ENCODE results near the gene CCDC82. TPM values are rescaled to one million over a fixed set of nuclear protein-coding genes. Genes with fewer than 3 reads are reported as not detected.

Gene CCDC82
- total RNA-seq, 2 donors from 2014 or later = 29.1 to 51.7 TPM

GRCh38 chr11:96330511-96330859, 59.2 kb downstream of the CCDC82 start:
- Mint-ChIP-seq H3K4me3 (peak overlapping the region; percentile 53), H3K4me1 (ENCODE audit: low read depth in 2 of 2) (peaks cover 43 to 44% of the 10 kb centered on the region in 2 donors), H3K27ac (peak overlapping the region; percentile 72 to 90), H3K27me3 (no peaks in the 10 kb centered on the region), H3K9me3 (no peaks in the 10 kb centered on the region), H3K36me3 (no peaks in the 10 kb centered on the region)
- ATAC-seq (no peak), DNase-seq (ENCODE audit: low spot score) (no peak)

GRCh38 chr11:96329855-96330510, 59.7 kb downstream of the CCDC82 start:
- H3K9me3 Mint-ChIP-seq = no peaks in the 10 kb centered on the region
- DNase-seq (ENCODE audit: low spot score) (no peak), ATAC-seq (peak in 1 of 2 donors; percentile 17)
- no peaks in the 10 kb centered on the region for H3K27me3 Mint-ChIP-seq
- no peaks in the 10 kb centered on the region for H3K36me3 Mint-ChIP-seq
- H3K27ac Mint-ChIP-seq = peak overlapping the region; percentile 72 to 90
- H3K4me1 Mint-ChIP-seq (ENCODE audit: low read depth in 2 of 2) = peaks cover 42 to 43% of the 10 kb centered on the region in 2 donors
- H3K4me3 Mint-ChIP-seq = peak overlapping the region; percentile 68

DNA sequence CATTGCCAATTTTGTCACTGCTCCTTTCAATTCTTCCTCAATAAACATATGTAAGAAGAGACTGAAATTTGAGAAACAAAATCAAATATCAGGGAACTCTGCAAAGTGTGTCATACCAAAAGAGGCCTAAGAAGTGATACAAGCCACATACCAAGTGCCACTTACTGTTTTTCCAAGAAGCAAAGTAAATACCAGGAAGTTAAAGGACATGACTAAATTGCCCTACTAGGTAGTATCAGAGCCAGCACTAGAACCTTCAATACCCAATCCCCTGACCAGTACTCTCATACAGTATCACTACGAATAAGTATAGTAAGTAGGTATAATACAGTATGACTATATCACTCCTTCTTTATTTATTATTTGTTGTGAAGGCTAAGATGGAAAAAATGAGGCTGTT, 60.3 kb downstream of the CCDC82 start:
- no peaks in the 10 kb centered on the region for H3K9me3 Mint-ChIP-seq
- H3K27ac Mint-ChIP-seq = peak overlapping the region; percentile 72 to 90
- H3K27me3 Mint-ChIP-seq = no peaks in the 10 kb centered on the region
- peaks cover 43 to 45% of the 10 kb centered on the region in 2 donors for H3K4me1 Mint-ChIP-seq (ENCODE audit: low read depth in 2 of 2)
- DNase-seq (ENCODE audit: low spot score) (no peak), ATAC-seq (peak; percentile 92)
- H3K36me3 Mint-ChIP-seq = no peaks in the 10 kb centered on the region
- peak overlapping the region; percentile 68 for H3K4me3 Mint-ChIP-seq

- no peaks in the 10 kb centered on the region for H3K36me3 Mint-ChIP-seq
- peak overlapping the region; percentile 72 to 90 for H3K27ac Mint-ChIP-seq
- DNase-seq (ENCODE audit: low spot score) (no peak), ATAC-seq (no peak)
- peak overlapping the region; percentile 13 for H3K4me3 Mint-ChIP-seq
- no peaks in the 10 kb centered on the region for H3K9me3 Mint-ChIP-seq
- H3K4me1 Mint-ChIP-seq (ENCODE audit: low read depth in 2 of 2) = peaks cover 43 to 45% of the 10 kb centered on the region in 2 donors
- H3K27me3 Mint-ChIP-seq = no peaks in the 10 kb centered on the region
These were observed 61.2 kb downstream of the CCDC82 start for GRCh38 chr11:96328395-96329010.

- no peaks in the 10 kb centered on the region for H3K36me3 Mint-ChIP-seq
- H3K27ac Mint-ChIP-seq = peak overlapping the region in 1 of 2 donors; percentile 27
- ATAC-seq = no peak
- no peak for DNase-seq (ENCODE audit: low spot score)
- H3K4me1 Mint-ChIP-seq (ENCODE audit: low read depth in 2 of 2) = peaks cover 30 to 33% of the 10 kb centered on the region in 2 donors
- H3K27me3 Mint-ChIP-seq = no peaks in the 10 kb centered on the region
- H3K4me3 Mint-ChIP-seq = no peak overlapping the region
- no peaks in the 10 kb centered on the region for H3K9me3 Mint-ChIP-seq
These were observed 62.8 kb downstream of the CCDC82 start for GRCh38 chr11:96326959-96327358.

GRCh38 chr11:96324912-96325311, 64.8 kb downstream of the CCDC82 start:
- no peak overlapping the region for H3K4me3 Mint-ChIP-seq
- H3K27ac Mint-ChIP-seq = peak overlapping the region in 1 of 2 donors; percentile 35
- no peaks in the 10 kb centered on the region for H3K27me3 Mint-ChIP-seq
- no peaks in the 10 kb centered on the region for H3K9me3 Mint-ChIP-seq
- no peaks in the 10 kb centered on the region for H3K36me3 Mint-ChIP-seq
- peaks cover 24 to 25% of the 10 kb centered on the region in 2 donors for H3K4me1 Mint-ChIP-seq (ENCODE audit: low read depth in 2 of 2)
- ATAC-seq = no peak
- DNase-seq (ENCODE audit: low spot score) = no peak

- Mint-ChIP-seq H3K9me3 (no peaks in the 10 kb centered on the region), H3K4me3 (no peak overlapping the region), H3K27ac (peak overlapping the region in 1 of 2 donors; percentile 35), H3K4me1 (ENCODE audit: low read depth in 2 of 2) (peaks cover 20 to 24% of the 10 kb centered on the region in 2 donors), H3K27me3 (no peaks in the 10 kb centered on the region), H3K36me3 (no peaks in the 10 kb centered on the region)
- no peak for DNase-seq (ENCODE audit: low spot score)
- no peak for ATAC-seq
These were observed 66.1 kb downstream of the CCDC82 start for GRCh38 chr11:96323642-96323985.

DNA sequence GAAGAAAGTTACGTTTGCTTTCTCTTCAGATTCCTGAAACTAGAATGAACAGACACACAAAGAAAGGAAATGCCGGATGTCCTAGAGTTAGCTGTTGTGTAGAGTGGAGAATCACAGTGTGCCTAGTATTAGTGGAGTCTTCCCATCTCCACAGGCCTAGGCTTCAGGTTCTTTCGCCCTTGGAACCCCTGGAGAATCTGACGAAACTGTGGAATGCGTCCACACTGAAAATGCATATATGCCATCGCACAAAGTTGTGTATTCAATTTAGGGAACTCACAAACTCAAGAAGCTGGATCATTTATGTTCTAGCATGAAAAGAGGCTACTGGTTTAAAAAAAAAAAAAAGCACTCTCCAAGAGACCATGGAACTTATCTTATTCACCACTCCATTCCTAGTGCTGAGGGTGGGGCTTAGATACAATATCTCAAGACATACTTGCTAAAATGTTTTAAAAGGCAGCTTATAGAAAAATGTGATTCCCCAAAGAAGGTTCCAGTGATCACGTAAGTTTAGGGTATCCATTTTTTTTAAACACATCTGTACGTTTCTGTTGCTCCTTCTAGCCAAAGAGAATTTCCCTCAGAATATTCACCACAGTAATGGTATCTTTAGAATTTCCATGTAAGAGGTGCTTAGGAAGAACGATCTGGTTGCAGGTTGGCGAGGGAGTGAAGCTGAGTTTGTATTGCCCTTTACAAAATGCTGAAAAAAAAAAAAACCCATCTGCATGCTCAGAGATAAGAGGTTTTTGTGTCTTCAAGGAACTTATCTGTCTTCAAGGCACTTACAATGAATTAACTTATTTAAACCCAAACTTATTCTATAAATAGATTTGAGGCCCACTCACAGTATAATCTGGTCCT, 66.7 kb downstream of the CCDC82 start:
- no peak overlapping the region for H3K4me3 Mint-ChIP-seq
- H3K27ac Mint-ChIP-seq = peak overlapping the region in 1 of 2 donors; percentile 61
- DNase-seq (ENCODE audit: low spot score) (no peak), ATAC-seq (no peak)
- H3K9me3 Mint-ChIP-seq = no peaks in the 10 kb centered on the region
- peaks cover 22 to 25% of the 10 kb centered on the region in 2 donors for H3K4me1 Mint-ChIP-seq (ENCODE audit: low read depth in 2 of 2)
- no peaks in the 10 kb centered on the region for H3K27me3 Mint-ChIP-seq
- H3K36me3 Mint-ChIP-seq = no peaks in the 10 kb centered on the region

DNA sequence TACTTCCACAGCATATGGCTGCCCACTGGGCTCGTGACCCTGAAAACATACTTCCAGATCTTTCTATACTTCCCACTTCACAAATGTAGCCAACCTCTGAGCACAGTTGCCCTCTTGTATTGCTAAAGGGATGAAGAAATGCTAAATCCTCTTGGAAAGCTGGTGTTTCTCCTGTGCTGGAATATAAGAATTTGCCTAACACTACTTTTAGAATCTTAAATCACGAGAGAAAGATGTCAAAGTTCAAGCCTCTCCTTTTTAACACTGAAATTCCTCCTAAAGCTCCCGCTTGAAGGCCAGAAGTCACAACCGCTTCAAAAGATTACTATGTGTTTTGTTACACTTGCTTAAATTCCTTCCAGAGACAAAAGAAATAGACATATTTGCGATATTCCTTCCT, 68.6 kb downstream of the CCDC82 start:
- Mint-ChIP-seq H3K9me3 (no peaks in the 10 kb centered on the region), H3K27me3 (no peaks in the 10 kb centered on the region), H3K4me3 (no peak overlapping the region), H3K4me1 (ENCODE audit: low read depth in 2 of 2) (peaks cover 39 to 45% of the 10 kb centered on the region in 2 donors), H3K27ac (peak overlapping the region in 1 of 2 donors; percentile 87), H3K36me3 (peaks cover 4% of the 10 kb centered on the region)
- ATAC-seq (no peak), DNase-seq (ENCODE audit: low spot score) (no peak)

DNA sequence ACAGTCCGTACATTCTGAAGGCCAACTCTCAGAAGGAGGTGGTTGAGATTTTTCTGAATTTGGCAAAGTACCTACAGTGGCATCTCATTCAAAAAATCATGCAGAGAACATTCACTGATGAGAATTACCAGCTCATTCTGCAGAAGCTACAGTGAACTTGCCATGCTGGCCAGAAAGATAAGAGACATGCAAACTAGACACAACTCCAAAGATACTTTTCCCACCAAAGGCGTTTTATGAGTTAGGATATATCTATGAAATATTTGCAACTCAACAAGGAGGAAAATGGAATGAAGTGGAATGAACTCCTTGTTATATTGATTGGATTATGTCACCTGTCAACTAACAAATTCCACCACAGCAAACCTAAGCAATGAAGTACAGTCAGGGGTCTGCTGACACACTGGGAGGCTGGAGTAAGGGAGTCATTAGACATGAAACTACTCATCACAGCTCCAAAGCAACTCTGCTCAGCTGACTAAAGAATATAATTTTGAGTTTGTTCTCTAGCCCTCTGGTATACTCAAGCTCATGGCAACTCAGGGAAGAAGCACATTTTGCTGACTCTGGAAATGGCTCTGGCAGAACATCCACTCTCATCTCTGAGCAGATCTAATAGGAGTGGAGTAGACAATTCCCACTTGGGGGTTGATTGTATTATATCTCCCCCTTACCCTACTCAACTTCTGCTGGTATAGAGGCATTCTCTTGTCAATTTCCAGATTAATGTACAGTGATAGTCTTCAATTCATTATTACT, 69.6 kb downstream of the CCDC82 start:
- Mint-ChIP-seq H3K4me1 (ENCODE audit: low read depth in 2 of 2) (peaks cover 42 to 55% of the 10 kb centered on the region in 2 donors), H3K4me3 (no peak overlapping the region), H3K36me3 (peaks cover 7% of the 10 kb centered on the region), H3K27me3 (no peaks in the 10 kb centered on the region), H3K9me3 (no peaks in the 10 kb centered on the region), H3K27ac (peak overlapping the region; percentile 84 to 87)
- no peak for ATAC-seq
- DNase-seq (ENCODE audit: low spot score) = no peak

GRCh38 chr11:96318850-96319249, 70.9 kb downstream of the CCDC82 start:
- peak overlapping the region; percentile 84 to 87 for H3K27ac Mint-ChIP-seq
- no peak overlapping the region for H3K4me3 Mint-ChIP-seq
- DNase-seq (ENCODE audit: low spot score) (no peak), ATAC-seq (peak in 1 of 2 donors; percentile 5)
- peaks cover 7% of the 10 kb centered on the region for H3K36me3 Mint-ChIP-seq
- peaks cover 51 to 67% of the 10 kb centered on the region in 2 donors for H3K4me1 Mint-ChIP-seq (ENCODE audit: low read depth in 2 of 2)
- no peaks in the 10 kb centered on the region for H3K9me3 Mint-ChIP-seq
- H3K27me3 Mint-ChIP-seq = no peaks in the 10 kb centered on the region

GRCh38 chr11:96318399-96318798, 71.3 kb downstream of the CCDC82 start:
- Mint-ChIP-seq H3K4me3 (peak overlapping the region; percentile 59), H3K27me3 (no peaks in the 10 kb centered on the region), H3K9me3 (no peaks in the 10 kb centered on the region), H3K27ac (peak overlapping the region; percentile 84 to 87), H3K36me3 (peaks cover 7% of the 10 kb centered on the region), H3K4me1 (ENCODE audit: low read depth in 2 of 2) (peaks cover 54 to 71% of the 10 kb centered on the region in 2 donors)
- ATAC-seq = peak; percentile 55 to 74
- DNase-seq (ENCODE audit: low spot score) = no peak

DNA sequence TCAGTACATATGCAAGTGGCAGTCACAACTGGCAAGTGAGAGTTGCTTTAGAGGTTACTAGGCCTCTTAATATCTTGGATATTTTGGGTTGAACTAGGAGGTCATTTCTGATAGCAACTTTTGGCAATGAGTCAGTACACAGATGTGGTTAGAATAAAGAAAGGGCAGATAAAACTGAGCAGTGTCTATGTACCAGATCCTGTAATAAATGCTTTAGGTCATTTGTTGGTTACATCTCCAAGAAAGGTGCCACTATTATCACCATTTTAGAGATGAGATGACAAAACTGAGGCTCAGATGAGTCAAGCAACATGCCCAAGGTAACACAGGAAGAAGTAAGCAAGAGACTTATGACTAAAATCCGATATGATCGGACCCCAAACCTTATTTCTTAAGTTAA, 71.7 kb downstream of the CCDC82 start:
- H3K27me3 Mint-ChIP-seq = no peaks in the 10 kb centered on the region
- H3K9me3 Mint-ChIP-seq = no peaks in the 10 kb centered on the region
- ATAC-seq (peak; percentile 91 to 93), DNase-seq (ENCODE audit: low spot score) (no peak)
- H3K36me3 Mint-ChIP-seq = peaks cover 7% of the 10 kb centered on the region
- H3K4me1 Mint-ChIP-seq (ENCODE audit: low read depth in 2 of 2) = peaks cover 58 to 76% of the 10 kb centered on the region in 2 donors
- H3K27ac Mint-ChIP-seq = peak overlapping the region; percentile 84 to 87
- H3K4me3 Mint-ChIP-seq = peak overlapping the region; percentile 59

Data from natural killer cell treated with Interleukin-12 subunit alpha and Interleukin-12 subunit beta and Interleukin-15 and Interleukin-18, amount 100 ng/mL, for 72 hours (primary cell).